Neural crest cell (in vitro differentiated cells): ENCODE measurements around the gene L3MBTL4. TPM values are rescaled to one million over a fixed set of nuclear protein-coding genes. Genes with fewer than 3 reads are reported as not detected.

ENCODE experiments used
- DNase-seq: peaks from one replicate; pipeline ENCODE4 v3.0.0; 2021; ENCODE audit warnings: low read depth, mixed read lengths, low spot score
- H3K27ac Mint-ChIP-seq: one replicate; pipeline ENCODE4 v1.8.0; 2021; ENCODE audit warnings: mild to moderate bottlenecking, mixed read lengths; ENCODE audit not compliant: unreplicated experiment
- H3K27me3 Mint-ChIP-seq: 2 replicates; pipeline ENCODE4 v1.8.0; 2021; ENCODE audit warnings: low read depth, mild to moderate bottlenecking, mixed read lengths
- H3K36me3 Mint-ChIP-seq: 2 replicates; pipeline ENCODE4 v1.8.0; 2021; ENCODE audit warnings: low read depth, mild to moderate bottlenecking, mixed read lengths
- H3K4me1 Mint-ChIP-seq: 2 replicates; pipeline ENCODE4 v1.8.0; 2021; ENCODE audit warnings: mixed read lengths
- H3K4me3 Mint-ChIP-seq: one replicate; pipeline ENCODE4 v1.8.0; 2021; ENCODE audit warnings: mild to moderate bottlenecking, mixed read lengths
- H3K9me3 Mint-ChIP-seq: 2 replicates; pipeline ENCODE4 v1.8.0; 2021; ENCODE audit warnings: mixed read lengths
- CTCF ChIP-seq: fragments of 200-600 bp; sonication (generic); conservative IDR thresholded peaks from 2 replicates; pipeline ENCODE4 v1.5.0; 2021; ENCODE audit warnings: antibody characterized with exemption, mild to moderate bottlenecking
- total RNA-seq: library from RNA; stranded (reverse); gene quantifications from 2 replicates; pipeline ENCODE4 v1.2.1, GENCODE V29; 2021

The L3MBTL4 gene
- total RNA-seq, 1 donor from 2014 or later = 0.65 TPM

- H3K4me1 Mint-ChIP-seq = no peaks in the 10 kb centered on the region
- DNase-seq = no peak
- H3K4me3 Mint-ChIP-seq = no peak overlapping the region
- no peak overlapping the region for H3K27ac Mint-ChIP-seq
- no peak for TF ChIP-seq CTCF
- no peaks in the 10 kb centered on the region for H3K36me3 Mint-ChIP-seq
- no peaks in the 10 kb centered on the region for H3K27me3 Mint-ChIP-seq
- no peaks in the 10 kb centered on the region for H3K9me3 Mint-ChIP-seq
These were observed 210.2 kb downstream of the L3MBTL4 start for GRCh38 chr18:6204476-6204875.

- TF ChIP-seq CTCF = no peak
- Mint-ChIP-seq H3K36me3 (no peaks in the 10 kb centered on the region), H3K27me3 (no peaks in the 10 kb centered on the region)
These were observed 210.9 kb downstream of the L3MBTL4 start for GRCh38 chr18:6203791-6204190.

GRCh38 chr18:6202861-6203260 lies 211.8 kb downstream of the L3MBTL4 start:
- H3K9me3 Mint-ChIP-seq = no peaks in the 10 kb centered on the region
- no peak overlapping the region for H3K4me3 Mint-ChIP-seq
- H3K36me3 Mint-ChIP-seq = no peaks in the 10 kb centered on the region
- no peak for DNase-seq
- TF ChIP-seq CTCF = no peak
- H3K4me1 Mint-ChIP-seq = no peaks in the 10 kb centered on the region
- no peaks in the 10 kb centered on the region for H3K27me3 Mint-ChIP-seq
- no peak overlapping the region for H3K27ac Mint-ChIP-seq

More at GRCh38 chr18:6203791-6204190, 210.9 kb downstream of the L3MBTL4 start:
- no peak for DNase-seq
- no peaks in the 10 kb centered on the region for H3K9me3 Mint-ChIP-seq
- no peak overlapping the region for H3K4me3 Mint-ChIP-seq
- no peak overlapping the region for H3K27ac Mint-ChIP-seq
- no peaks in the 10 kb centered on the region for H3K4me1 Mint-ChIP-seq

- Mint-ChIP-seq H3K27ac (no peak overlapping the region), H3K4me1 (no peaks in the 10 kb centered on the region), H3K27me3 (no peaks in the 10 kb centered on the region), H3K9me3 (no peaks in the 10 kb centered on the region), H3K4me3 (no peak overlapping the region), H3K36me3 (no peaks in the 10 kb centered on the region)
- no peak for TF ChIP-seq CTCF
- no peak for DNase-seq
These were observed 214.4 kb downstream of the L3MBTL4 start for GRCh38 chr18:6200204-6200774.

GRCh38 chr18:6199777-6200176 lies 214.9 kb downstream of the L3MBTL4 start:
- no peak for DNase-seq
- Mint-ChIP-seq H3K27me3 (no peaks in the 10 kb centered on the region), H3K27ac (no peak overlapping the region), H3K36me3 (no peaks in the 10 kb centered on the region), H3K9me3 (no peaks in the 10 kb centered on the region), H3K4me3 (no peak overlapping the region), H3K4me1 (no peaks in the 10 kb centered on the region)
- no peak for TF ChIP-seq CTCF
